B cell (primary cell): Measurements from ENCODE around the gene OR52E4. TPM values are rescaled to one million over a fixed set of nuclear protein-coding genes. Genes with fewer than 3 reads are reported as not detected.

ENCODE experiments used
- ATAC-seq: fragments of 200-7000 bp; cut with Tn5 transposase; one replicate; pipeline ENCODE4 v1.10.0; 2021; ENCODE audit warnings: low read depth, mild to moderate bottlenecking, moderate number of reproducible peaks, moderate library complexity
- CTCF ChIA-PET: fragments of 350-600 bp; sonication (Branson Sonifier 250); formaldehyde crosslinking; loops from one replicate; lab custom pipeline; 2021; ENCODE audit warnings: antibody characterized with exemption, inconsistent platforms; lab: Charles Lee
- POLR2A ChIA-PET: fragments of 350-600 bp; sonication (Branson Sonifier 250); formaldehyde crosslinking; loops from one replicate; lab custom pipeline; 2021; ENCODE audit warnings: antibody characterized with exemption; lab: Charles Lee
- DNase-seq: peaks from one replicate; pipeline ENCODE4 v3.0.0; 2013
- H2AFZ ChIP-seq: 2 replicates; pipeline ENCODE4 v1.6.1; 2012; ENCODE audit warnings: mild to moderate bottlenecking, low read depth, low read length; ENCODE audit not compliant: insufficient read depth, poor library complexity, severe bottlenecking
- H3K27ac ChIP-seq, 2 donors: 1 replicate in 1 of 2; 2 replicates in 1 of 2; pipeline ENCODE4 v1.5.1; 2012 to 2013; ENCODE audit warnings: low read length in 2 of 2, mild to moderate bottlenecking in 2 of 2, moderate library complexity in 1 of 2
- H3K27me3 ChIP-seq, 4 experiments: fragments of 200-600 bp in 1 of 4; sonication (generic) in 1 of 4; replicated peaks in 1 of 4; 1 replicate in 2 of 4; 2 replicates in 2 of 4; pipeline versions ENCODE4 v1.6.1 to v1.7.0; 2013 to 2016; ENCODE audit warnings: low read length in 3 of 4, mild to moderate bottlenecking in 2 of 4, mixed read lengths in 1 of 4, moderate library complexity in 1 of 4; ENCODE audit not compliant: insufficient read depth in 4 of 4, control insufficient read depth in 3 of 4; ENCODE audit errors: control extremely low read depth in 1 of 4
- H3K36me3 ChIP-seq, 2 experiments: replicated peaks in 1 of 2; 1 replicate in 1 of 2; 2 replicates in 1 of 2; pipeline versions ENCODE4 v1.6.1 to v1.7.1; 2013; ENCODE audit warnings: low read length in 1 of 2; ENCODE audit not compliant: insufficient read depth in 2 of 2, control insufficient read depth in 1 of 2; ENCODE audit errors: control extremely low read depth in 1 of 2, extremely low read depth in 1 of 2
- H3K4me1 ChIP-seq, 2 donors: fragments of 200-600 bp in 1 of 2; sonication (generic) in 1 of 2; 1 replicate in 1 of 2; 2 replicates in 1 of 2; pipeline versions ENCODE4 v1.5.1 to v1.6.1; 2013 to 2017; ENCODE audit warnings: low read length in 2 of 2; ENCODE audit not compliant: control insufficient read depth in 2 of 2, insufficient read depth in 2 of 2
- H3K4me2 ChIP-seq: replicated peaks from 2 replicates; pipeline ENCODE3; 2012; ENCODE audit warnings: mild to moderate bottlenecking, low read depth, low read length; ENCODE audit not compliant: poor library complexity, severe bottlenecking
- H3K4me3 ChIP-seq, 5 experiments: fragments of 200-600 bp in 1 of 5; sonication (generic) in 1 of 5; 1 replicate in 3 of 5; 2 replicates in 2 of 5; pipeline versions ENCODE4 v1.5.1 to v1.7.0; 2011 to 2016; ENCODE audit warnings: low read length in 4 of 5, mild to moderate bottlenecking in 4 of 5, low read depth in 2 of 5, control low read depth in 1 of 5, moderate library complexity in 1 of 5; ENCODE audit not compliant: insufficient read depth in 1 of 5; ENCODE audit errors: control extremely low read depth in 1 of 5, extremely low read depth in 1 of 5
- H3K79me2 ChIP-seq: fragments of 200-600 bp; sonication (generic); one replicate; pipeline ENCODE4 v1.6.0; 2016; ENCODE audit warnings: low read length; ENCODE audit not compliant: control insufficient read depth, insufficient read depth
- H3K9ac ChIP-seq: fragments of 200-600 bp; sonication (generic); 2 replicates; pipeline ENCODE4 v1.6.1; 2017; ENCODE audit warnings: mild to moderate bottlenecking, low read length, moderate library complexity
- H3K9me3 ChIP-seq, 3 donors: one replicate each; pipeline versions ENCODE4 v1.6.1 to v1.7.1; 2013; ENCODE audit warnings: low read length in 2 of 3; ENCODE audit not compliant: control insufficient read depth in 2 of 3, insufficient read depth in 1 of 3; ENCODE audit errors: control extremely low read depth in 1 of 3
- H4K20me1 ChIP-seq: 2 replicates; pipeline ENCODE4 v1.6.0; 2012; ENCODE audit warnings: mild to moderate bottlenecking, low read length; ENCODE audit not compliant: insufficient read depth, control insufficient read depth, poor library complexity, severe bottlenecking
- H3K27ac Mint-ChIP-seq: one replicate; pipeline ENCODE4 v1.8.0; 2021; ENCODE audit warnings: mixed read lengths
- H3K27me3 Mint-ChIP-seq: one replicate; pipeline ENCODE4 v1.8.0; 2021; ENCODE audit warnings: mixed read lengths
- H3K4me1 Mint-ChIP-seq: one replicate; pipeline ENCODE4 v1.8.0; 2021; ENCODE audit warnings: mixed read lengths
- H3K4me3 Mint-ChIP-seq: one replicate; pipeline ENCODE4 v1.8.0; 2021; ENCODE audit warnings: mixed read lengths
- H3K9me3 Mint-ChIP-seq: one replicate; pipeline ENCODE4 v1.8.0; 2022; ENCODE audit warnings: mixed read lengths; ENCODE audit not compliant: insufficient read depth
- CTCF ChIP-seq: fragments of 200-600 bp; IDR thresholded peaks from one replicate; pipeline ENCODE4 v1.8.0; 2022; ENCODE audit warnings: antibody characterized with exemption, mild to moderate bottlenecking
- EZH2 ChIP-seq: IDR thresholded peaks from 2 replicates; pipeline ENCODE4 v1.6.1; 2012; ENCODE audit warnings: borderline replicate concordance, low read depth, mild to moderate bottlenecking, moderate library complexity, low read length; ENCODE audit not compliant: insufficient read depth, poor library complexity, severe bottlenecking
- WGBS: methylation state at CpG from one replicate; pipeline ENCODE4 v1.1.5; 2013; ENCODE audit warnings: missing lambda C conversion rate; ENCODE audit not compliant: insufficient coverage; 5-methylcytosine and 5-hydroxymethylcytosine counted together
- intact Hi-C: fragments of 100-400 bp; cut with micrococcal nuclease; formaldehyde crosslinking; loops from one replicate; pipeline ENCODE4 v1.10.0; 2022
- polyA plus RNA-seq: library from polyadenylated mRNA; depleted of rRNA; stranded (reverse); fragments of >200 nt; gene quantifications from 2 replicates; pipeline ENCODE4 v1.2.3, GENCODE V29; 2012
- total RNA-seq, 2 donors: library from RNA; stranded (reverse); fragments of 120-200 nt in 1 of 2; gene quantifications; 1 replicate in 1 of 2; 2 replicates in 1 of 2; pipeline versions ENCODE4 v1.2.3 to v1.2.4, GENCODE V29; 2013 to 2022

The OR52E4 gene
- total and polyA plus RNA-seq, 2 donors (not counting 1 experiment from before 2014, with no cell fraction given), result not detected

DNA sequence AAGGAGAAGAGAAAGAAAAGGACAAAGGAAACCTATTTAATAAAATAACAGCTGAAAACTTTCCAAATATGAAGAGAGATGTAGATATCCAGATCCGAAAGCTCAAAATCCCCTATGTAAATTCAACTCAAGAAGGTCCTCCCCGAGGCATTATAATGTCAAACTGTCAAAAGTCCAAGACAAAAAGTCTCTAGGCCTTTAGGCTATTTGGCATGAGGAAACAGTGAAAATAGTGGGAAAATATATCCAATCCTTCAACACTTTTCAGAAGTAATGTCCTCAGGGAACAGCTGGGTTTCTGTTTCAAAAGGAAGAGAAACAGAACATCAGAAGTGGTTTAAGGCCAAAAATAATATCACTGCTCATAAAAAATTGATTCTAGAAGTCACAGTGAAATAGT, 1.9 kb upstream of the OR52E4 start:
- Histone ChIP-seq H3K36me3 (no peaks in the 10 kb centered on the region), H3K9ac (no peak overlapping the region), H3K4me3 (no peak overlapping the region), H3K27ac (no peak overlapping the region), H3K4me1 (no peaks in the 10 kb centered on the region), H2AFZ (no peak overlapping the region), H3K27me3 (no peaks in the 10 kb centered on the region), H3K9me3 (peaks cover 0 to 1% (median 0%) of the 10 kb centered on the region in 3 donors), H3K4me2 (no peak overlapping the region), H4K20me1 (no peaks in the 10 kb centered on the region), H3K79me2 (no peaks in the 10 kb centered on the region)
- no peak overlapping the region for H3K4me3 Mint-ChIP-seq
- ChIA-PET CTCF (no interaction called here), POLR2A (no interaction called here)
- no peak for DNase-seq
- intact Hi-C loops, result no loop called here
- ATAC-seq, result no peak
- no peaks in the 10 kb centered on the region for H3K27me3 Mint-ChIP-seq
- H3K4me1 Mint-ChIP-seq, result no peaks in the 10 kb centered on the region
- no peaks in the 10 kb centered on the region for H3K9me3 Mint-ChIP-seq
- no peak overlapping the region for H3K27ac Mint-ChIP-seq
- WGBS, result no CpG with 5 or more reads among the region's 2 CpGs
- TF ChIP-seq EZH2 (no peak), CTCF (no peak)

GRCh38 chr11:5881756-5882155, 1.3 kb downstream of the OR52E4 start:
- Mint-ChIP-seq H3K27me3 (no peaks in the 10 kb centered on the region), H3K4me1 (no peaks in the 10 kb centered on the region), H3K27ac (no peak overlapping the region), H3K4me3 (no peak overlapping the region), H3K9me3 (no peaks in the 10 kb centered on the region)
- Histone ChIP-seq H3K4me3 (no peak overlapping the region), H2AFZ (no peak overlapping the region), H3K36me3 (no peaks in the 10 kb centered on the region), H3K79me2 (no peaks in the 10 kb centered on the region), H3K9me3 (no peaks in the 10 kb centered on the region), H3K4me2 (no peak overlapping the region), H4K20me1 (no peaks in the 10 kb centered on the region), H3K9ac (no peak overlapping the region), H3K27me3 (no peaks in the 10 kb centered on the region), H3K27ac (no peak overlapping the region), H3K4me1 (no peaks in the 10 kb centered on the region)
- no peak for DNase-seq
- ChIA-PET POLR2A (no interaction called here), CTCF (interaction anchor here (1.3 to 1.6 kb wide), 2 partner anchors 9 to 12 kb away, joined by 3 to 5 read pairs; partner anchors contain the start of gene OR52E5)
- intact Hi-C loops, result no loop called here
- no peak for TF ChIP-seq CTCF
- TF ChIP-seq EZH2, result no peak
- no peak for ATAC-seq
